HCT116 (cell line): ENCODE measurements around the gene STBD1. TPM values are rescaled to one million over a fixed set of nuclear protein-coding genes. Genes with fewer than 3 reads are reported as not detected.

Experiments used
- ATAC-seq: fragments of 200-7000 bp; cut with Tn5 transposase; 2 replicates; pipeline ENCODE4 v1.9.1; 2020; ENCODE audit warnings: mild to moderate bottlenecking, moderate library complexity
- BruUV-seq: library from RNA; stranded (reverse); fragments of 400-500 nt; replicated peaks from 2 replicates; lab custom pipeline; 2021; lab: Mats Ljungman, UMichigan
- CTCF ChIA-PET: fragments of 300-600 bp; sonication (Branson Sonifier 250); formaldehyde crosslinking; loops from one replicate; lab custom pipeline; 2021; ENCODE audit warnings: antibody characterized with exemption; lab: Charles Lee
- POLR2A ChIA-PET: fragments of 300-600, 350-600 bp; sonication (Branson Sonifier 250); formaldehyde crosslinking; loops from one replicate; lab custom pipeline; 2021; ENCODE audit warnings: antibody characterized with exemption; lab: Charles Lee
- RAD21 ChIA-PET, 2 experiments: fragments of 300-600 bp; sonication (Branson Sonifier 250); formaldehyde crosslinking; loops; one replicate each; lab custom pipeline; 2023; ENCODE audit warnings: low total read pairs in 2 of 2; ENCODE audit not compliant: uncharacterized antibody in 2 of 2, unreplicated experiment in 2 of 2, low non-redundant PET in 1 of 2; lab: Charles Lee
- DNase-seq: peaks from one replicate; pipeline ENCODE4 v3.0.0-alpha.2; 2010; ENCODE audit warnings: low read depth, low spot score
- H2AFZ ChIP-seq: fragments of 200-600 bp; shearing (Covaris generic), sonication (generic); 2 replicates; pipeline ENCODE4 v1.6.1; 2017; ENCODE audit warnings: low read depth, mixed run types, mixed read lengths, antibody characterized with exemption, low read length; ENCODE audit not compliant: poor library complexity, severe bottlenecking
- H3K27ac ChIP-seq: 2 replicates; pipeline ENCODE4 v1.5.1; 2012; ENCODE audit warnings: low read depth, low read length
- H3K27me3 ChIP-seq: fragments of 200-600 bp; sonication (generic); 2 replicates; pipeline ENCODE4 v1.6.1; 2016; ENCODE audit warnings: mixed run types, low read length, mixed read lengths; ENCODE audit not compliant: insufficient read depth
- H3K36me3 ChIP-seq, 2 experiments: fragments of 200-500 bp in 1 of 2; fragments of 200-600 bp in 1 of 2; sonication (Bioruptor generic) in 1 of 2; sonication (generic) in 1 of 2; 2 replicates each; pipeline versions ENCODE4 v1.5.1 to v1.6.1; 2014 to 2016; ENCODE audit warnings: low read length in 2 of 2, inconsistent platforms in 1 of 2, mixed read lengths in 1 of 2, mixed run types in 1 of 2; ENCODE audit not compliant: insufficient read depth in 2 of 2, control insufficient read depth in 1 of 2
- H3K4me1 ChIP-seq, 2 experiments: fragments of 200-600 bp in 1 of 2; sonication (generic) in 1 of 2; 2 replicates each; pipeline versions ENCODE4 v1.5.1 to v1.6.1; 2012 to 2017; ENCODE audit warnings: low read length in 2 of 2, inconsistent platforms in 1 of 2, mild to moderate bottlenecking in 1 of 2, mixed read lengths in 1 of 2, mixed run types in 1 of 2, moderate library complexity in 1 of 2; ENCODE audit not compliant: insufficient read depth in 2 of 2, control insufficient read depth in 1 of 2
- H3K4me2 ChIP-seq: fragments of 200-600 bp; sonication (generic); 2 replicates; pipeline ENCODE4 v1.6.1; 2017; ENCODE audit warnings: mixed run types, low read length, mixed read lengths
- H3K4me3 ChIP-seq, 2 experiments: fragments of 200-600 bp in 1 of 2; sonication (generic) in 1 of 2; replicated peaks in 1 of 2; 2 replicates each; pipeline ENCODE4 v1.5.1; 2011 to 2016; ENCODE audit warnings: low read length in 2 of 2, control low read depth in 1 of 2, low read depth in 1 of 2, mild to moderate bottlenecking in 1 of 2, mixed read lengths in 1 of 2, mixed run types in 1 of 2
- H3K79me2 ChIP-seq: fragments of 200-600 bp; sonication (generic); 2 replicates; pipeline ENCODE4 v1.6.1; 2017; ENCODE audit warnings: mild to moderate bottlenecking, mixed run types, low read length, moderate library complexity, mixed read lengths; ENCODE audit not compliant: insufficient read depth
- H3K9ac ChIP-seq: fragments of 200-600 bp; sonication (generic); 2 replicates; pipeline ENCODE4 v1.6.1; 2016; ENCODE audit warnings: low read length, mixed read lengths
- H3K9me2 ChIP-seq: fragments of 200-600 bp; sonication (generic), shearing (Covaris generic); 2 replicates; pipeline ENCODE4 v1.6.1; 2017; ENCODE audit warnings: mixed run types, mild to moderate bottlenecking, moderate library complexity; ENCODE audit not compliant: insufficient read depth
- H3K9me3 ChIP-seq, 2 experiments: fragments of 200-500 bp in 1 of 2; fragments of 200-600 bp in 1 of 2; sonication (Bioruptor generic) in 1 of 2; sonication (generic) in 1 of 2; 2 replicates each; pipeline ENCODE4 v1.6.1; 2014 to 2017; ENCODE audit warnings: low read length in 2 of 2, mixed read lengths in 2 of 2, inconsistent platforms in 1 of 2, low read depth in 1 of 2, mild to moderate bottlenecking in 1 of 2, mixed run types in 1 of 2, moderate library complexity in 1 of 2; ENCODE audit not compliant: control insufficient read depth in 1 of 2, insufficient read depth in 1 of 2
- H4K20me1 ChIP-seq: fragments of 200-600 bp; sonication (generic), shearing (Covaris generic); 2 replicates; pipeline ENCODE4 v1.6.1; 2017; ENCODE audit warnings: mixed run types, mild to moderate bottlenecking, moderate library complexity; ENCODE audit not compliant: insufficient read depth
- CBX3 ChIP-seq: IDR thresholded peaks from 2 replicates; pipeline ENCODE4 v1.6.1; 2012; ENCODE audit warnings: low read depth
- CEBPB ChIP-seq: IDR thresholded peaks from 2 replicates; pipeline ENCODE4 v1.6.1; 2012; ENCODE audit warnings: low read depth
- EGR1 ChIP-seq: IDR thresholded peaks from 2 replicates; pipeline ENCODE4 v1.6.1; 2012; ENCODE audit warnings: low read depth
- ELF1 ChIP-seq: IDR thresholded peaks from 2 replicates; pipeline ENCODE4 v1.6.1; 2012; ENCODE audit warnings: low read depth, borderline replicate concordance
- EZH2phosphoT487 ChIP-seq: fragments of 200-600 bp; IDR thresholded peaks from 2 replicates; pipeline ENCODE4 v1.6.1; 2018; ENCODE audit warnings: antibody characterized with exemption, borderline replicate concordance
- POLR2AphosphoS5 ChIP-seq: IDR thresholded peaks from 2 replicates; pipeline ENCODE4 v1.6.1; 2011; ENCODE audit warnings: mild to moderate bottlenecking, low read depth, low read length, moderate library complexity
- SP1 ChIP-seq: IDR thresholded peaks from 2 replicates; pipeline ENCODE4 v1.6.1; 2012; ENCODE audit warnings: low read depth
- SRF ChIP-seq: IDR thresholded peaks from 2 replicates; pipeline ENCODE4 v1.6.1; 2012; ENCODE audit warnings: low read depth
- TCF7L2 ChIP-seq: IDR thresholded peaks from 2 replicates; pipeline ENCODE4 v1.7.0; 2011; ENCODE audit warnings: borderline replicate concordance, inconsistent platforms; ENCODE audit not compliant: insufficient read depth, insufficient read length; ENCODE audit errors: extremely low read depth
- YY1 ChIP-seq: IDR thresholded peaks from 2 replicates; pipeline ENCODE4 v1.6.1; 2011; ENCODE audit warnings: low read length, low read depth, moderate library complexity, mild to moderate bottlenecking; ENCODE audit not compliant: insufficient replicate concordance; ENCODE audit errors: extremely low read depth
- ZNF274 ChIP-seq: fragments of 200-500 bp; sonication (Bioruptor generic); IDR thresholded peaks from 2 replicates; pipeline ENCODE4 v1.6.1; 2014; ENCODE audit warnings: mild to moderate bottlenecking, low read depth, low read length, inconsistent platforms
- intact Hi-C: fragments of 100-400 bp; cut with micrococcal nuclease; formaldehyde crosslinking; loops from 2 replicates; pipeline ENCODE4 v1.10.0; 2022
- total RNA-seq: library from RNA; stranded (reverse); gene quantifications from one replicate; pipeline ENCODE4 v1.2.1, GENCODE V29; 2021; ENCODE audit not compliant: unreplicated experiment
- TF ChIP-seq, protein P1 (sequence below): IDR thresholded peaks from 2 replicates; pipeline ENCODE4 v1.6.1; 2012
- TF ChIP-seq, protein P2 (sequence below): IDR thresholded peaks from 2 replicates; pipeline ENCODE4 v1.6.1; 2012
- TF ChIP-seq, protein P3 (sequence below), 3 experiments: fragments of 200-600 bp in 1 of 3; sonication (generic) in 1 of 3; IDR thresholded peaks in 2 of 3; conservative IDR thresholded peaks in 1 of 3; 2 replicates each; pipeline ENCODE4 v1.5.1; 2012 to 2017; ENCODE audit warnings: low read depth in 2 of 3, low read length in 2 of 3, antibody characterized with exemption in 1 of 3, borderline replicate concordance in 1 of 3, control low read depth in 1 of 3, mild to moderate bottlenecking in 1 of 3, mixed read lengths in 1 of 3, mixed run types in 1 of 3, moderate library complexity in 1 of 3; ENCODE audit not compliant: insufficient read depth in 1 of 3

The STBD1 gene
- total RNA-seq, 1 experiment from 2014 or later, result 5.6 TPM

DNA sequence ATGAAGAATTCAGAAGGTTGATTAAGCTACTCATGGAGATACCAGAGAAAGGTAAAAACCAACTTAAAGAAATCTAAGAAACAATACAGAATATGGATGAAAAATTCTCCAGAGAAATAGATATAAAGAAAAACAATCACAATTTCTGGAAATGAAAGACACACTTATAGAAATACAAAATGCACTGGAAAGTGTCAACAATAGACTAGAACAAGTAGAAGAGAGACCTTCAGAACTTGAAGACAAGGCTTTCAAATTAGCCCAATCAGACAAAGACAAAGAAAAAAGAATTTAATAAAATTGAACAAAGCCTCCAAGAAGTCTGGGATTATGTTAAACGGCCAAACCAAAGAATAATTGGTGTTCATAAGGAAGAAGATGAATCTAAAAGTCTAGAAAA lies 9.6 kb downstream of the STBD1 start:
- POLR2A ChIA-PET, result no interaction called here

More for the DNA sequence above, 9.6 kb downstream of the STBD1 start:
- Histone ChIP-seq H3K27ac (no peak overlapping the region), H3K4me2 (no peak overlapping the region), H3K9me2 (no peaks in the 10 kb centered on the region), H3K79me2 (no peaks in the 10 kb centered on the region), H3K36me3 (no peaks in the 10 kb centered on the region), H4K20me1 (no peaks in the 10 kb centered on the region), H3K4me1 (peaks cover 0 to 4% of the 10 kb centered on the region in 2 experiments; a peak in 1 of 4 replicates), H3K9ac (no peak overlapping the region), H2AFZ (no peak overlapping the region), H3K9me3 (no peaks in the 10 kb centered on the region), H3K27me3 (no peaks in the 10 kb centered on the region)
- no peak for DNase-seq
- BruUV-seq, result no TSS peak
- intact Hi-C loops, result no loop called here
- no peak for ATAC-seq
- ChIA-PET RAD21 (no interaction called here), CTCF (no interaction called here)
- TF ChIP-seq, protein P1, sequence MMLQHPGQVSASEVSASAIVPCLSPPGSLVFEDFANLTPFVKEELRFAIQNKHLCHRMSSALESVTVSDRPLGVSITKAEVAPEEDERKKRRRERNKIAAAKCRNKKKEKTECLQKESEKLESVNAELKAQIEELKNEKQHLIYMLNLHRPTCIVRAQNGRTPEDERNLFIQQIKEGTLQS, result no peak
- TF ChIP-seq YY1 (no peak), ELF1 (no peak), POLR2AphosphoS5 (no peak), SP1 (no peak), SRF (no peak), EGR1 (no peak), TCF7L2 (no peak), ZNF274 (no peak), CBX3 (no peak), CEBPB (no peak), EZH2phosphoT487 (no peak)
- TF ChIP-seq, protein P2, sequence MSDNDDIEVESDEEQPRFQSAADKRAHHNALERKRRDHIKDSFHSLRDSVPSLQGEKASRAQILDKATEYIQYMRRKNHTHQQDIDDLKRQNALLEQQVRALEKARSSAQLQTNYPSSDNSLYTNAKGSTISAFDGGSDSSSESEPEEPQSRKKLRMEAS, result no peak
- TF ChIP-seq, protein P3, sequence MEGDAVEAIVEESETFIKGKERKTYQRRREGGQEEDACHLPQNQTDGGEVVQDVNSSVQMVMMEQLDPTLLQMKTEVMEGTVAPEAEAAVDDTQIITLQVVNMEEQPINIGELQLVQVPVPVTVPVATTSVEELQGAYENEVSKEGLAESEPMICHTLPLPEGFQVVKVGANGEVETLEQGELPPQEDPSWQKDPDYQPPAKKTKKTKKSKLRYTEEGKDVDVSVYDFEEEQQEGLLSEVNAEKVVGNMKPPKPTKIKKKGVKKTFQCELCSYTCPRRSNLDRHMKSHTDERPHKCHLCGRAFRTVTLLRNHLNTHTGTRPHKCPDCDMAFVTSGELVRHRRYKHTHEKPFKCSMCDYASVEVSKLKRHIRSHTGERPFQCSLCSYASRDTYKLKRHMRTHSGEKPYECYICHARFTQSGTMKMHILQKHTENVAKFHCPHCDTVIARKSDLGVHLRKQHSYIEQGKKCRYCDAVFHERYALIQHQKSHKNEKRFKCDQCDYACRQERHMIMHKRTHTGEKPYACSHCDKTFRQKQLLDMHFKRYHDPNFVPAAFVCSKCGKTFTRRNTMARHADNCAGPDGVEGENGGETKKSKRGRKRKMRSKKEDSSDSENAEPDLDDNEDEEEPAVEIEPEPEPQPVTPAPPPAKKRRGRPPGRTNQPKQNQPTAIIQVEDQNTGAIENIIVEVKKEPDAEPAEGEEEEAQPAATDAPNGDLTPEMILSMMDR (IDR thresholded peaks at IDR 0.05 in 2 of 3, conservative IDR thresholded peaks at IDR 0.05 in 1 of 3; ENCODE audit: borderline replicate concordance in 1 of 3, insufficient read depth in 1 of 3, low read depth in 2 of 3, low read length in 2 of 3), result no peak
- TF ChIP-seq, all 23 proteins: peak for 0
- no peak overlapping the region for H3K4me3 ChIP-seq
